ENCODE data around the gene PTPN6. TPM values are rescaled to one million over a fixed set of nuclear protein-coding genes. Genes with fewer than 3 reads are reported as not detected.

The PTPN6 gene
- total RNA-seq, 1 donor from 2014 or later, result 26.2 TPM

DNA sequence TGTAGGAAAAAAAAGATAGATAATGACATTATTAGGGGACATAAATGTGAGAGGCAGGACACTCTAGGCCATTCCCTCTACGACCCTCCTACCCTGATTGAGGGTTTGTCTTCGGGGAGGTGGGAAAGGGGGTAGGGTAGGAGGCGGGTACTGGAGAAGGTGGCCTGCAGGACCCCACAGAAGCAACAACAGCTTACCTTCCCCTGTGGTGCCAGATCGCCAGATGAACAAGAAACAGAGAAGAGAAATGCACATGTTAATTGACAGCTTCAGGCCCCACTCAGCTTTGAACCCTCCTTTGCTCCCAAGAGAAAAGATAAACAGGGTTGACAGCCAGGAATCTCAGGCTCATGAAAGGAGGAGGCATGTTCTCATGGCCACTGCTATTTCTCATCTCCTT lies 14.6 kb downstream of the PTPN6 start:
- no peaks in the 10 kb centered on the region for H3K27me3 Mint-ChIP-seq (ENCODE audit: low read depth)
- H3K4me3 Mint-ChIP-seq, result no peak overlapping the region
- DNase-seq (ENCODE audit: low spot score in 2 of 2, unreplicated experiment in 2 of 2), result no peak
- TF ChIP-seq, protein P1, sequence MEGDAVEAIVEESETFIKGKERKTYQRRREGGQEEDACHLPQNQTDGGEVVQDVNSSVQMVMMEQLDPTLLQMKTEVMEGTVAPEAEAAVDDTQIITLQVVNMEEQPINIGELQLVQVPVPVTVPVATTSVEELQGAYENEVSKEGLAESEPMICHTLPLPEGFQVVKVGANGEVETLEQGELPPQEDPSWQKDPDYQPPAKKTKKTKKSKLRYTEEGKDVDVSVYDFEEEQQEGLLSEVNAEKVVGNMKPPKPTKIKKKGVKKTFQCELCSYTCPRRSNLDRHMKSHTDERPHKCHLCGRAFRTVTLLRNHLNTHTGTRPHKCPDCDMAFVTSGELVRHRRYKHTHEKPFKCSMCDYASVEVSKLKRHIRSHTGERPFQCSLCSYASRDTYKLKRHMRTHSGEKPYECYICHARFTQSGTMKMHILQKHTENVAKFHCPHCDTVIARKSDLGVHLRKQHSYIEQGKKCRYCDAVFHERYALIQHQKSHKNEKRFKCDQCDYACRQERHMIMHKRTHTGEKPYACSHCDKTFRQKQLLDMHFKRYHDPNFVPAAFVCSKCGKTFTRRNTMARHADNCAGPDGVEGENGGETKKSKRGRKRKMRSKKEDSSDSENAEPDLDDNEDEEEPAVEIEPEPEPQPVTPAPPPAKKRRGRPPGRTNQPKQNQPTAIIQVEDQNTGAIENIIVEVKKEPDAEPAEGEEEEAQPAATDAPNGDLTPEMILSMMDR (IDR thresholded peaks at IDR 0.05; ENCODE audit: unreplicated experiment), result no peak
- peak overlapping the region; percentile 92 for H3K27ac Mint-ChIP-seq
- H3K4me1 Mint-ChIP-seq, result peaks cover 49% of the 10 kb centered on the region
- no peaks in the 10 kb centered on the region for H3K9me3 Mint-ChIP-seq
- H3K36me3 Mint-ChIP-seq, result peaks cover 4% of the 10 kb centered on the region

DNA sequence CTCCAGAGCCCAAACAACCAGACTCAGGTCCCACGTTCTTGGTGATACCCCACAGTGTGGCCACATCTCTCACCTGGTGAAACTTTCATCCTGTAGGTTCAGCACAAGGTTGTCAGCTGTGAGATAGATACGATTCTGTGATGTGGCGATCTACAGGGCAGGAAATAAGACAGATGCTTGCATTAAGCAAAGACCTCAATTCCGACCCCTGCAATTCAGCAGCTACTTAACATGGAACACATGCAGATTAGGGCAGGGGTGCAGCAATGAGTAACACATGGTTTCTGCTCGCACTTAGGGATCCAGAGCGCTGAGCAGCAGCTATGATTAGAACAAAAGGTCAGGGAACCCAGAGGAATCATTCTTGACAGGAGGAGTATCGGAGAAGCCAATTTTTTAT lies 15.2 kb downstream of the PTPN6 start:
- no peak for DNase-seq (ENCODE audit: low spot score in 2 of 2, unreplicated experiment in 2 of 2)
- H3K9me3 Mint-ChIP-seq, result no peaks in the 10 kb centered on the region
- peak overlapping the region; percentile 76 for H3K27ac Mint-ChIP-seq
- H3K4me1 Mint-ChIP-seq, result peaks cover 50% of the 10 kb centered on the region
- no peaks in the 10 kb centered on the region for H3K27me3 Mint-ChIP-seq (ENCODE audit: low read depth)
- TF ChIP-seq, protein P1 (IDR thresholded peaks at IDR 0.05; ENCODE audit: unreplicated experiment), result no peak
- H3K36me3 Mint-ChIP-seq, result peaks cover 4% of the 10 kb centered on the region
- H3K4me3 Mint-ChIP-seq, result no peak overlapping the region

DNA sequence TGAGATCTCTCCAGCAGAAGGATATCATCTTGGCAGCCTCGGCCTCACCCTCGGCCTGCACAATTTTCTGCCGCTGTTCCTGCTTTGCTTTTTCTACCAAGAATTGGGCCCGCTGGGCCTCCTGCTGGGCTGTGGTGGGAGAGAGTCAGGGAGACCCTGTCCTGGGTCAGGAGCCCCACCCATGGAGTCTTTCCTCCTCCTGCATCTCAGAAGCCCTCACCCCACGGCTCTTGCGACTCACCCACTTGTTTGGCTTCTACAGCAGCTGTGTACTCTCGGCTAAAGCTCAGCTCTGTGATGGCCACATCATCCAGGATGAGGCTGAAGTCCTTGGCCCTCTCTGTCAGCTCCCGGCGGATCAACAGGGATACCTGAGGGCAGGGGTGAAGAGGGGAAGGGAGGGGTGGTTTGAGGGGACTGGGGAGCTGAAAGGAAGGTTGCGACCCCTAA lies 16.5 kb downstream of the PTPN6 start:
- Mint-ChIP-seq H3K36me3 (peaks cover 4% of the 10 kb centered on the region), H3K4me3 (no peak overlapping the region), H3K27ac (no peak overlapping the region), H3K9me3 (no peaks in the 10 kb centered on the region), H3K4me1 (peaks cover 45% of the 10 kb centered on the region), H3K27me3 (ENCODE audit: low read depth) (no peaks in the 10 kb centered on the region)
- TF ChIP-seq, protein P1 (IDR thresholded peaks at IDR 0.05; ENCODE audit: unreplicated experiment), result no peak
- DNase-seq (ENCODE audit: low spot score in 2 of 2, unreplicated experiment in 2 of 2), result no peak

DNA sequence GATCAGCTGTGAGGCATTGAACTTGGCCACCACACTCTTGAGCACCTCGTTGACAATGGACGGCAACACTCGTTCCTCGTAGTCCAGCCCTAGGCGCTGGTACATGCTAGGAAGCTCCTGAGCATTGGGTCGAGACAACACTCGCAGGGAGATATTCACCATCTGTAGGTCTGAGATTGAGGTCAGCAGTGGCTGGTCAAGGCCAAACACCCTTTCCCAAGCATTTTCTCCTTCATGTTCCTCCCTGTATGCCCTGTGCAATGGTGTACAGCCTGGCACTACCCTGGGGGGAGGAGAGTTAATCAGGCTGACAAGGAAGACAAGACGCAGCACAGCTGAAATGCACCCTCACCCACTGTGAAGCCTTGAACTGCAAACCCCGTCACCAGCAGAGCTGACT lies 17.3 kb downstream of the PTPN6 start:
- Mint-ChIP-seq H3K4me1 (peaks cover 44% of the 10 kb centered on the region), H3K27me3 (ENCODE audit: low read depth) (no peaks in the 10 kb centered on the region), H3K4me3 (peak overlapping the region; percentile 100), H3K36me3 (peaks cover 4% of the 10 kb centered on the region), H3K9me3 (no peaks in the 10 kb centered on the region), H3K27ac (peak overlapping the region; percentile 100)
- TF ChIP-seq, protein P1 (IDR thresholded peaks at IDR 0.05; ENCODE audit: unreplicated experiment), result no peak
- DNase-seq (ENCODE audit: low spot score in 2 of 2, unreplicated experiment in 2 of 2), result no peak

DNA sequence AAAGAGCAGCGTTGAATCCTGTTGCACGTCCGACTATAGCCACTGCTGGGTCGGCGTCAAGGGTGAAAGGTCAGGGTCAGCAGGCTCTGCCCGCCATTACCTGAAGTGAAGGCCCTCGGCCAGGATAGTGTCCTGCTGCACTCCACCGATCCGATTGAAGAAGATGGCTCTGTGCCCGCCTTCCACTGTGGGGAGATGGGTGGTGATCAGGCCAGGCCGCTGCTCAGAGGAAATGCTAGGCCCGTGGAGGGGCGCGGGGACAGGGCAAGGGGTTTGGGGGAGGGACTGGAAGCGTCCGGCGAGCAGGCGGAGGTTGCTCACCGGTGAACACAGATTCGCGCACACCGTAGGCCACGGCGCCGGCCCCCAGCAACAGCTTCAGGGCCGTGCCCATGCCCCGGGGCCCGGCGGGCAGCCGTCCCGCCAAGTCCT lies 19.0 kb downstream of the PTPN6 start:
- H3K9me3 Mint-ChIP-seq, result no peaks in the 10 kb centered on the region
- TF ChIP-seq, protein P1 (IDR thresholded peaks at IDR 0.05; ENCODE audit: unreplicated experiment), result no peak
- no peaks in the 10 kb centered on the region for H3K27me3 Mint-ChIP-seq (ENCODE audit: low read depth)
- peak overlapping the region; percentile 100 for H3K27ac Mint-ChIP-seq
- DNase-seq (ENCODE audit: low spot score in 2 of 2, unreplicated experiment in 2 of 2), result peak in 1 of 2 experiments; percentile 53
- H3K36me3 Mint-ChIP-seq, result peaks cover 4% of the 10 kb centered on the region
- H3K4me1 Mint-ChIP-seq, result peaks cover 33% of the 10 kb centered on the region
- H3K4me3 Mint-ChIP-seq, result peak overlapping the region; percentile 100

DNA sequence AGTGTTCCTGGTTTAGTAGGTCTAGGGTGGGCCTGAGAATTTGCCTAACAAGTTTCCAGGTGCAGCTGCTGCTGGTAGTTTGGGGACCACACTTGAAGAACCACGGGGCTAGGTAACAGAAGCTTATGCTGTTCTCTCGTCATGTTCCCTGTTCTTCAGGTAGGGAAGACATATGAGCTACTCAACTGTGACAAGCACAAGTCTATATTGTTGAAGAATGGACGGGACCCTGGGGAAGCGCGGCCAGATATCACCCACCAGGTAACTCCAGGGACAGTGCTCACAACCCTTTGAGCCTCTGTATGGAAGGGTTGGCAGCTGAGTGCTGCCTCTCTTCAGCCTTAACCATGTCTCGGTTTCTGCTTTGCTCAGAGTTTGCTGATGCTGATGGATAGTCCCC lies 23.0 kb downstream of the PTPN6 start:
- Mint-ChIP-seq H3K36me3 (peaks cover 19% of the 10 kb centered on the region), H3K27ac (no peak overlapping the region)

More for the DNA sequence above, 23.0 kb downstream of the PTPN6 start:
- Mint-ChIP-seq H3K4me1 (peaks cover 17% of the 10 kb centered on the region), H3K27me3 (ENCODE audit: low read depth) (no peaks in the 10 kb centered on the region), H3K4me3 (no peak overlapping the region), H3K9me3 (no peaks in the 10 kb centered on the region)
- TF ChIP-seq, protein P1 (IDR thresholded peaks at IDR 0.05; ENCODE audit: unreplicated experiment), result no peak
- DNase-seq (ENCODE audit: low spot score in 2 of 2, unreplicated experiment in 2 of 2), result no peak

Data from mesothelial cell of epicardium (in vitro differentiated cells).